Astrocyte (in vitro differentiated cells and primary cell): ENCODE data around the gene NR5A2. TPM values are rescaled to one million over a fixed set of nuclear protein-coding genes. Genes with fewer than 3 reads are reported as not detected.

Experiments
- DNase-seq: peaks from one replicate; pipeline ENCODE4 v3.0.0-alpha.2; 2010; ENCODE audit warnings: low read depth
- FAIRE-seq: peaks from 2 replicates; lab custom pipeline; 2011; peaks lifted over from hg19 to GRCh38; lab: Jason Lieb, UNC
- H2AFZ ChIP-seq: 2 replicates; pipeline ENCODE4 v1.6.0; 2012; ENCODE audit warnings: low read depth, low read length, inconsistent platforms
- H3K27ac ChIP-seq: 2 replicates; pipeline ENCODE4 v1.5.1; 2011; ENCODE audit warnings: low read depth, low read length, inconsistent platforms
- H3K27me3 ChIP-seq: 2 replicates; pipeline ENCODE4 v1.6.0; 2011; ENCODE audit warnings: low read length, inconsistent platforms; ENCODE audit not compliant: insufficient read depth
- H3K36me3 ChIP-seq: 2 replicates; pipeline ENCODE4 v1.5.1; 2011; ENCODE audit warnings: low read length, inconsistent platforms; ENCODE audit not compliant: insufficient read depth
- H3K4me1 ChIP-seq: 2 replicates; pipeline ENCODE4 v1.5.1; 2011; ENCODE audit warnings: low read length, inconsistent platforms; ENCODE audit not compliant: insufficient read depth
- H3K4me2 ChIP-seq: 2 replicates; pipeline ENCODE4 v1.6.0; 2012; ENCODE audit warnings: low read length, inconsistent platforms
- H3K4me3 ChIP-seq: 2 replicates; pipeline ENCODE4 v1.5.1; 2011; ENCODE audit warnings: low read depth, mild to moderate bottlenecking, low read length, inconsistent platforms; ENCODE audit not compliant: insufficient read depth
- H3K79me2 ChIP-seq: 2 replicates; pipeline ENCODE4 v1.6.0; 2012; ENCODE audit warnings: mild to moderate bottlenecking, low read length, inconsistent platforms; ENCODE audit not compliant: insufficient read depth
- H3K9ac ChIP-seq: 2 replicates; pipeline ENCODE4 v1.6.0; 2012; ENCODE audit warnings: mild to moderate bottlenecking, low read length, inconsistent platforms
- H3K9me3 ChIP-seq: 2 replicates; pipeline ENCODE4 v1.5.1; 2012; ENCODE audit warnings: low read depth, mild to moderate bottlenecking, low read length, inconsistent platforms; ENCODE audit not compliant: insufficient read depth
- H4K20me1 ChIP-seq: 2 replicates; pipeline ENCODE4 v1.6.0; 2012; ENCODE audit warnings: low read length, inconsistent platforms; ENCODE audit not compliant: insufficient read depth
- H3K27ac Mint-ChIP-seq: one replicate; pipeline ENCODE4 v1.8.0; 2021; ENCODE audit warnings: mild to moderate bottlenecking, mixed read lengths; ENCODE audit not compliant: unreplicated experiment
- H3K27me3 Mint-ChIP-seq: one replicate; pipeline ENCODE4 v1.8.0; 2021; ENCODE audit warnings: low read depth, mixed read lengths; ENCODE audit not compliant: unreplicated experiment
- H3K36me3 Mint-ChIP-seq: one replicate; pipeline ENCODE4 v1.8.0; 2021; ENCODE audit warnings: low read depth, mixed read lengths; ENCODE audit not compliant: unreplicated experiment
- H3K4me1 Mint-ChIP-seq: one replicate; pipeline ENCODE4 v1.8.0; 2021; ENCODE audit warnings: low read depth, mixed read lengths; ENCODE audit not compliant: unreplicated experiment
- H3K4me3 Mint-ChIP-seq: one replicate; pipeline ENCODE4 v1.8.0; 2021; ENCODE audit warnings: mild to moderate bottlenecking, moderate library complexity, mixed read lengths; ENCODE audit not compliant: unreplicated experiment
- H3K9me3 Mint-ChIP-seq: one replicate; pipeline ENCODE4 v1.8.0; 2021; ENCODE audit warnings: mild to moderate bottlenecking, mixed read lengths; ENCODE audit not compliant: unreplicated experiment
- CTCF ChIP-seq: IDR thresholded peaks from 2 replicates; pipeline ENCODE4 v1.5.1; 2011; ENCODE audit warnings: low read depth, mild to moderate bottlenecking, inconsistent platforms, low read length, moderate library complexity; ENCODE audit not compliant: insufficient read depth
- EZH2 ChIP-seq: IDR thresholded peaks from 2 replicates; pipeline ENCODE4 v1.6.1; 2012; ENCODE audit warnings: mild to moderate bottlenecking, low read length, inconsistent platforms; ENCODE audit not compliant: insufficient read depth
- total RNA-seq: library from RNA; stranded (reverse); gene quantifications from 2 replicates; pipeline ENCODE4 v1.2.1, GENCODE V29; 2021

Gene NR5A2
- total RNA-seq, 1 donor from 2014 or later: 0.39 TPM

- DNase-seq (no peak), FAIRE-seq (no peak)
- H3K27ac ChIP-seq: no peak overlapping the region
- H3K4me1 ChIP-seq: no peaks in the 10 kb centered on the region
- H3K9me3 ChIP-seq: no peaks in the 10 kb centered on the region
- H4K20me1 ChIP-seq: no peaks in the 10 kb centered on the region
- H2AFZ ChIP-seq: no peak overlapping the region
- no peak overlapping the region for H3K4me3 ChIP-seq
- no peak overlapping the region for H3K4me2 ChIP-seq
- no peaks in the 10 kb centered on the region for H3K27me3 ChIP-seq
- no peaks in the 10 kb centered on the region for H3K4me1 Mint-ChIP-seq
- no peak overlapping the region for H3K4me3 Mint-ChIP-seq
- no peaks in the 10 kb centered on the region for H3K79me2 ChIP-seq
- no peaks in the 10 kb centered on the region for H3K36me3 ChIP-seq
- no peaks in the 10 kb centered on the region for H3K27me3 Mint-ChIP-seq
- no peak overlapping the region for H3K9ac ChIP-seq
- H3K9me3 Mint-ChIP-seq: no peaks in the 10 kb centered on the region
- H3K36me3 Mint-ChIP-seq: no peaks in the 10 kb centered on the region
- TF ChIP-seq CTCF: no peak
- no peak for TF ChIP-seq EZH2
- no peak overlapping the region for H3K27ac Mint-ChIP-seq
Measured at GRCh38 chr1:199981584-199981983, 45.9 kb upstream of the NR5A2 start.

GRCh38 chr1:199982606-199983005, 44.9 kb upstream of the NR5A2 start:
- no peak overlapping the region for H3K27ac Mint-ChIP-seq
- no peak overlapping the region for H3K4me2 ChIP-seq
- TF ChIP-seq EZH2 (no peak), CTCF (no peak)
- no peaks in the 10 kb centered on the region for H3K36me3 Mint-ChIP-seq
- FAIRE-seq: no peak
- H3K27me3 ChIP-seq: no peaks in the 10 kb centered on the region
- H4K20me1 ChIP-seq: no peaks in the 10 kb centered on the region
- H3K4me3 Mint-ChIP-seq: no peak overlapping the region
- no peaks in the 10 kb centered on the region for H3K9me3 ChIP-seq
- H3K79me2 ChIP-seq: no peaks in the 10 kb centered on the region
- no peak overlapping the region for H3K9ac ChIP-seq
- no peak overlapping the region for H3K4me3 ChIP-seq
- no peaks in the 10 kb centered on the region for H3K27me3 Mint-ChIP-seq
- no peaks in the 10 kb centered on the region for H3K36me3 ChIP-seq
- no peaks in the 10 kb centered on the region for H3K4me1 Mint-ChIP-seq
- DNase-seq: no peak
- no peak overlapping the region for H3K27ac ChIP-seq
- H3K9me3 Mint-ChIP-seq: no peaks in the 10 kb centered on the region
- no peak overlapping the region for H2AFZ ChIP-seq
- H3K4me1 ChIP-seq: no peaks in the 10 kb centered on the region

GRCh38 chr1:199983531-199983930, 44.0 kb upstream of the NR5A2 start:
- no peaks in the 10 kb centered on the region for H3K36me3 ChIP-seq
- no peak overlapping the region for H3K4me3 Mint-ChIP-seq
- H3K79me2 ChIP-seq: no peaks in the 10 kb centered on the region
- no peaks in the 10 kb centered on the region for H3K27me3 ChIP-seq
- no peak overlapping the region for H3K9ac ChIP-seq
- TF ChIP-seq CTCF (no peak), EZH2 (no peak)
- H3K27ac ChIP-seq: no peak overlapping the region
- no peaks in the 10 kb centered on the region for H3K9me3 Mint-ChIP-seq
- H3K9me3 ChIP-seq: no peaks in the 10 kb centered on the region
- no peaks in the 10 kb centered on the region for H3K4me1 Mint-ChIP-seq
- H3K27ac Mint-ChIP-seq: no peak overlapping the region
- FAIRE-seq (no peak), DNase-seq (no peak)
- no peak overlapping the region for H2AFZ ChIP-seq
- H3K4me3 ChIP-seq: no peak overlapping the region
- no peaks in the 10 kb centered on the region for H3K27me3 Mint-ChIP-seq
- no peaks in the 10 kb centered on the region for H4K20me1 ChIP-seq
- no peaks in the 10 kb centered on the region for H3K36me3 Mint-ChIP-seq
- no peak overlapping the region for H3K4me2 ChIP-seq
- H3K4me1 ChIP-seq: no peaks in the 10 kb centered on the region
